Neural progenitor cell (in vitro differentiated cells): ENCODE results near the gene PARD3B. TPM values are rescaled to one million over a fixed set of nuclear protein-coding genes. Genes with fewer than 3 reads are reported as not detected.

ENCODE experiments used
- DNase-seq: peaks from one replicate; pipeline ENCODE4 v3.0.0-alpha.2; 2016; ENCODE audit warnings: low spot score
- H2AFZ ChIP-seq: fragments of 200-600 bp; sonication (generic); replicated peaks from 2 replicates; pipeline ENCODE4 v1.6.1; 2016; ENCODE audit warnings: antibody characterized with exemption
- H3F3A ChIP-seq: fragments of 200-600 bp; sonication (generic); 2 replicates; pipeline ENCODE4 v1.6.1; 2016; ENCODE audit warnings: antibody characterized with exemption, low read depth
- H3K27ac ChIP-seq: fragments of 200-600 bp; sonication (generic); 2 replicates; pipeline ENCODE4 v1.5.1; 2016; ENCODE audit warnings: mild to moderate bottlenecking
- H3K27me3 ChIP-seq: fragments of 200-600 bp; sonication (generic); 2 replicates; pipeline ENCODE4 v1.6.1; 2016; ENCODE audit warnings: mild to moderate bottlenecking, moderate library complexity
- H3K36me3 ChIP-seq: fragments of 200-600 bp; sonication (generic); 2 replicates; pipeline ENCODE4 v1.5.1; 2016
- H3K4me1 ChIP-seq: fragments of 200-600 bp; sonication (generic); 2 replicates; pipeline ENCODE4 v1.6.1; 2016; ENCODE audit warnings: mixed run types
- H3K4me2 ChIP-seq: fragments of 200-600 bp; sonication (generic); 2 replicates; pipeline ENCODE4 v1.6.1; 2016
- H3K4me3 ChIP-seq: fragments of 200-600 bp; sonication (generic); 2 replicates; pipeline ENCODE4 v1.5.1; 2016
- H3K79me2 ChIP-seq: fragments of 200-600 bp; sonication (generic); 2 replicates; pipeline ENCODE4 v1.6.1; 2016; ENCODE audit warnings: low read depth
- H3K9ac ChIP-seq: fragments of 200-600 bp; sonication (generic); 2 replicates; pipeline ENCODE4 v1.6.1; 2016
- H3K9me3 ChIP-seq: fragments of 200-600 bp; sonication (generic); 2 replicates; pipeline ENCODE4 v1.5.1; 2016; ENCODE audit warnings: low read depth
- H4K20me1 ChIP-seq: fragments of 200-600 bp; sonication (generic); 2 replicates; pipeline ENCODE4 v1.6.1; 2016; ENCODE audit warnings: low read depth
- H3K27ac Mint-ChIP-seq: 3 replicates; pipeline ENCODE4 v1.8.0; 2021; ENCODE audit warnings: mixed read lengths
- H3K27me3 Mint-ChIP-seq: 2 replicates; pipeline ENCODE4 v1.8.0; 2022; ENCODE audit warnings: low read depth, mild to moderate bottlenecking, inconsistent platforms, moderate library complexity, mixed read lengths; ENCODE audit not compliant: insufficient read depth
- H3K36me3 Mint-ChIP-seq: 3 replicates; pipeline ENCODE4 v1.8.0; 2021; ENCODE audit warnings: mixed read lengths
- H3K4me1 Mint-ChIP-seq: 3 replicates; pipeline ENCODE4 v1.8.0; 2021; ENCODE audit warnings: mixed read lengths
- H3K4me3 Mint-ChIP-seq: 3 replicates; pipeline ENCODE4 v1.8.0; 2021; ENCODE audit warnings: mild to moderate bottlenecking, moderate library complexity, mixed read lengths
- H3K9me3 Mint-ChIP-seq: 3 replicates; pipeline ENCODE4 v1.8.0; 2020; ENCODE audit warnings: mixed read lengths
- CTCF ChIP-seq: fragments of 200-600 bp; sonication (generic); IDR thresholded peaks from 2 replicates; pipeline ENCODE4 v1.5.1; 2017; ENCODE audit warnings: antibody characterized with exemption, mild to moderate bottlenecking
- EZH2 ChIP-seq: fragments of 200-600 bp; sonication (generic); IDR thresholded peaks from 2 replicates; pipeline ENCODE4 v1.6.1; 2017; ENCODE audit warnings: antibody characterized with exemption, mild to moderate bottlenecking, moderate library complexity
- EZH2phosphoT487 ChIP-seq: fragments of 200-600 bp; sonication (generic); IDR thresholded peaks from 2 replicates; pipeline ENCODE4 v1.6.1; 2017; ENCODE audit warnings: antibody characterized with exemption
- total RNA-seq: library from RNA; depleted of rRNA; stranded (reverse); fragments of >200 nt; gene quantifications from 2 replicates; pipeline ENCODE4 v1.2.3, GENCODE V29; 2015; ENCODE audit warnings: low replicate concordance

The PARD3B gene
- total RNA-seq, 1 donor from 2014 or later, result 8.4 TPM

GRCh38 chr2:205535001-205535400 is 989.7 kb downstream of the PARD3B start:
- Histone ChIP-seq H3K36me3 (no peaks in the 10 kb centered on the region), H3K4me1 (peaks cover 16% of the 10 kb centered on the region), H3K27me3 (no peaks in the 10 kb centered on the region), H3K27ac (no peak overlapping the region), H2AFZ (no peak overlapping the region), H3K9me3 (no peaks in the 10 kb centered on the region), H3K9ac (no peak overlapping the region), H3K79me2 (no peaks in the 10 kb centered on the region), H3K4me3 (no peak overlapping the region), H3K4me2 (no peak overlapping the region), H4K20me1 (no peaks in the 10 kb centered on the region), H3F3A (peaks cover 3% of the 10 kb centered on the region)
- Mint-ChIP-seq H3K27ac (no peak overlapping the region), H3K4me3 (no peak overlapping the region), H3K4me1 (peaks cover 17% of the 10 kb centered on the region), H3K36me3 (no peaks in the 10 kb centered on the region), H3K9me3 (no peaks in the 10 kb centered on the region), H3K27me3 (peaks cover 4% of the 10 kb centered on the region)
- DNase-seq, result no peak
- TF ChIP-seq EZH2phosphoT487 (no peak), CTCF (no peak), EZH2 (no peak)

DNA sequence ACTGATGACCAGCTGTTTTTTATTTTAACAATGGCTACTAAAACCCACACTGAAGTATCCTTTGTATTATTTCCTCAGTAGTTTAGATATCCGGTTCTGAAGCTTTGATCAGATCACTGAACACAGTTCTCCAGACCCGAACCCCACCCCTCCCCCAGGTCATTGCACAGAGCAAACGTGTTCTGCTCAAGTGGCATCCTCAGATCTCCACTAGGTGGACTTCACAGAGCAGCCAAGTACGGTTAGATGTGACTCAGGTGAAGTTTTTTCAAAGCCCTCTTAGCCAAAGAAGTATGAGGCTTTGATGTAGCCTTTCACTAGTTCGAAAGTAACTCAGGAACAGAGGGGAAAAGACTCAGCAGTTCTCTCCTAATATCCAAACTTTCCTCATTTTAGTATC is 994.3 kb downstream of the PARD3B start:
- no peaks in the 10 kb centered on the region for H3F3A ChIP-seq
- H3K4me1 ChIP-seq, result no peaks in the 10 kb centered on the region
- no peak overlapping the region for H3K4me3 Mint-ChIP-seq
- H3K4me2 ChIP-seq, result no peak overlapping the region
- no peaks in the 10 kb centered on the region for H3K36me3 Mint-ChIP-seq
- H3K4me1 Mint-ChIP-seq, result peaks cover 5% of the 10 kb centered on the region
- no peaks in the 10 kb centered on the region for H3K27me3 Mint-ChIP-seq
- no peak overlapping the region for H3K27ac Mint-ChIP-seq
- H3K27me3 ChIP-seq, result no peaks in the 10 kb centered on the region
- H3K4me3 ChIP-seq, result no peak overlapping the region
- no peak for DNase-seq
- H3K9ac ChIP-seq, result no peak overlapping the region
- H2AFZ ChIP-seq, result no peak overlapping the region
- no peaks in the 10 kb centered on the region for H3K36me3 ChIP-seq
- no peak overlapping the region for H3K27ac ChIP-seq
- no peaks in the 10 kb centered on the region for H3K9me3 Mint-ChIP-seq
- H3K79me2 ChIP-seq, result no peaks in the 10 kb centered on the region
- no peaks in the 10 kb centered on the region for H3K9me3 ChIP-seq
- no peak for TF ChIP-seq CTCF
- TF ChIP-seq EZH2phosphoT487, result no peak
- no peak for TF ChIP-seq EZH2
- H4K20me1 ChIP-seq, result no peaks in the 10 kb centered on the region

DNA sequence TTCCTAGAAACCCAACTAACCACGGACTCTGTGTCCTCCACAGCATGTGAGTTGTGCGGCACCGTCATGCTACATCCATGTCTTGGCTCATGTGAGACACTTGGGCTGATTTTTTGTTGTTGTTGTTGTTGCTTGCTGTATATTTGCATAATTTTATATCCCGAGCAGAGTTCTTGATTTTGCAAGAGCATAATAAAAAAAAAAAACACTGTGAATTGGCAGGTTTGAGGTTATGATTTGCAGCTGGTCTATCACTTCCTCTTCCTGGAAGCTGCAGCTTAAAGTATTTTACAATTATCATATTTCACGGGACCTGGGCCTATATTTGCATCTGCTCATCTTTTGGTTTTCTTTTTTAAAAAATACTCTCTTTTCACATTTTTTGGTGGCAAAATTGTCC is 994.8 kb downstream of the PARD3B start:
- Histone ChIP-seq H3F3A (no peaks in the 10 kb centered on the region), H3K79me2 (no peaks in the 10 kb centered on the region), H3K9ac (no peak overlapping the region), H3K4me2 (no peak overlapping the region), H3K36me3 (no peaks in the 10 kb centered on the region), H3K4me3 (no peak overlapping the region), H2AFZ (no peak overlapping the region), H3K27ac (no peak overlapping the region), H4K20me1 (no peaks in the 10 kb centered on the region), H3K27me3 (no peaks in the 10 kb centered on the region), H3K4me1 (peaks cover under 1% of the 10 kb centered on the region), H3K9me3 (no peaks in the 10 kb centered on the region)
- no peaks in the 10 kb centered on the region for H3K27me3 Mint-ChIP-seq
- H3K36me3 Mint-ChIP-seq, result no peaks in the 10 kb centered on the region
- no peak overlapping the region for H3K27ac Mint-ChIP-seq
- H3K4me3 Mint-ChIP-seq, result no peak overlapping the region
- TF ChIP-seq CTCF, result no peak
- DNase-seq, result no peak
- H3K9me3 Mint-ChIP-seq, result no peaks in the 10 kb centered on the region
- H3K4me1 Mint-ChIP-seq, result peaks cover 4% of the 10 kb centered on the region
